Neural crest cell (in vitro differentiated cells): ENCODE measurements around the gene MYRF. TPM values are rescaled to one million over a fixed set of nuclear protein-coding genes. Genes with fewer than 3 reads are reported as not detected.

Experiments used
- DNase-seq: peaks from one replicate; pipeline ENCODE4 v3.0.0; 2021; ENCODE audit warnings: low read depth, mixed read lengths, low spot score
- H3K27ac Mint-ChIP-seq: one replicate; pipeline ENCODE4 v1.8.0; 2021; ENCODE audit warnings: mild to moderate bottlenecking, mixed read lengths; ENCODE audit not compliant: unreplicated experiment
- H3K27me3 Mint-ChIP-seq: 2 replicates; pipeline ENCODE4 v1.8.0; 2021; ENCODE audit warnings: low read depth, mild to moderate bottlenecking, mixed read lengths
- H3K36me3 Mint-ChIP-seq: 2 replicates; pipeline ENCODE4 v1.8.0; 2021; ENCODE audit warnings: low read depth, mild to moderate bottlenecking, mixed read lengths
- H3K4me1 Mint-ChIP-seq: 2 replicates; pipeline ENCODE4 v1.8.0; 2021; ENCODE audit warnings: mixed read lengths
- H3K4me3 Mint-ChIP-seq: one replicate; pipeline ENCODE4 v1.8.0; 2021; ENCODE audit warnings: mild to moderate bottlenecking, mixed read lengths
- H3K9me3 Mint-ChIP-seq: 2 replicates; pipeline ENCODE4 v1.8.0; 2021; ENCODE audit warnings: mixed read lengths
- CTCF ChIP-seq: fragments of 200-600 bp; sonication (generic); conservative IDR thresholded peaks from 2 replicates; pipeline ENCODE4 v1.5.0; 2021; ENCODE audit warnings: antibody characterized with exemption, mild to moderate bottlenecking
- total RNA-seq: library from RNA; stranded (reverse); gene quantifications from 2 replicates; pipeline ENCODE4 v1.2.1, GENCODE V29; 2021

MYRF gene
- total RNA-seq, 1 donor from 2014 or later: 3.5 TPM

GRCh38 chr11:61833471-61833870 lies 81.0 kb downstream of the MYRF start:
- Mint-ChIP-seq H3K27ac (peak overlapping the region; percentile 98), H3K4me1 (peaks cover 70% of the 10 kb centered on the region), H3K4me3 (peak overlapping the region; percentile 89), H3K9me3 (no peaks in the 10 kb centered on the region), H3K27me3 (no peaks in the 10 kb centered on the region), H3K36me3 (peaks cover 14% of the 10 kb centered on the region)
- DNase-seq: no peak
- TF ChIP-seq CTCF: no peak

GRCh38 chr11:61833926-61834277 lies 81.5 kb downstream of the MYRF start:
- TF ChIP-seq CTCF: no peak
- H3K27ac Mint-ChIP-seq: peak overlapping the region; percentile 98
- H3K36me3 Mint-ChIP-seq: peaks cover 19% of the 10 kb centered on the region
- H3K9me3 Mint-ChIP-seq: no peaks in the 10 kb centered on the region
- peaks cover 73% of the 10 kb centered on the region for H3K4me1 Mint-ChIP-seq
- peak overlapping the region; percentile 89 for H3K4me3 Mint-ChIP-seq
- DNase-seq: no peak
- H3K27me3 Mint-ChIP-seq: no peaks in the 10 kb centered on the region

- Mint-ChIP-seq H3K36me3 (peaks cover 24% of the 10 kb centered on the region), H3K4me1 (peaks cover 71% of the 10 kb centered on the region), H3K9me3 (no peaks in the 10 kb centered on the region), H3K27ac (peak overlapping the region; percentile 98), H3K27me3 (no peaks in the 10 kb centered on the region), H3K4me3 (peak overlapping the region; percentile 89)
- no peak for TF ChIP-seq CTCF
- peak; percentile 48 for DNase-seq
These were observed 82.0 kb downstream of the MYRF start for GRCh38 chr11:61834278-61835048.

GRCh38 chr11:61836193-61836592 lies 83.8 kb downstream of the MYRF start:
- TF ChIP-seq CTCF: no peak
- Mint-ChIP-seq H3K4me3 (peak overlapping the region; percentile 11), H3K9me3 (no peaks in the 10 kb centered on the region), H3K4me1 (peaks cover 56% of the 10 kb centered on the region), H3K27me3 (no peaks in the 10 kb centered on the region), H3K27ac (no peak overlapping the region), H3K36me3 (peaks cover 32% of the 10 kb centered on the region)
- DNase-seq: no peak

- peaks cover 42% of the 10 kb centered on the region for H3K36me3 Mint-ChIP-seq
These were observed 85.1 kb downstream of the MYRF start for GRCh38 chr11:61837411-61838005.

More at GRCh38 chr11:61837411-61838005, 85.1 kb downstream of the MYRF start:
- TF ChIP-seq CTCF: no peak
- H3K27ac Mint-ChIP-seq: no peak overlapping the region
- DNase-seq: no peak
- H3K4me1 Mint-ChIP-seq: peaks cover 51% of the 10 kb centered on the region
- no peaks in the 10 kb centered on the region for H3K9me3 Mint-ChIP-seq
- H3K27me3 Mint-ChIP-seq: no peaks in the 10 kb centered on the region
- no peak overlapping the region for H3K4me3 Mint-ChIP-seq

Other genes starting within 250 kb of the MYRF start
- 2.8 and 2.9 TPM in 2 replicates for gene LRRC10B, start 243.9 kb upstream of the MYRF start, total RNA-seq
- 3.8 and 4.1 TPM in 2 replicates for gene SYT7, start 171.6 kb upstream of the MYRF start, total RNA-seq
- gene DAGLA, start 72.2 kb upstream of the MYRF start, total RNA-seq: 19.7 and 21.0 TPM in 2 replicates
- gene TMEM258, start 40.0 kb downstream of the MYRF start, total RNA-seq: 162 and 174 TPM in 2 replicates
- gene FEN1, start 40.3 kb downstream of the MYRF start, total RNA-seq: 99.6 TPM in 2 replicates
- 245 and 248 TPM in 2 replicates for gene FADS1, start 64.4 kb downstream of the MYRF start, total RNA-seq
- 939 and 976 TPM in 2 replicates for gene FADS2, start 75.7 kb downstream of the MYRF start, total RNA-seq
- gene FADS3, start 138.9 kb downstream of the MYRF start, total RNA-seq: 13.6 and 17.0 TPM in 2 replicates
- 1.0 and 3.4 TPM in 2 replicates for gene RAB3IL1, start 164.9 kb downstream of the MYRF start, total RNA-seq
- 0.52 and 0.96 TPM in 2 replicates for gene BEST1, start 197.7 kb downstream of the MYRF start, total RNA-seq
- gene FTH1, start 215.0 kb downstream of the MYRF start, total RNA-seq: 1,207 and 1,209 TPM in 2 replicates